ENCODE measurements around the gene DCAF6.
"Not testable (repeated sequence)": the region's sequence is repeated elsewhere in the genome, so short reads cannot be mapped to it uniquely, and the experiment has no call there.

The DCAF6 gene

GRCh38 chr1:168009322-168009721, 72.8 kb downstream of the DCAF6 start:
- DNase-seq (ENCODE audit: low read depth in 3 of 3) = no peak

- DNase-seq (ENCODE audit: low read depth in 3 of 3) = no peak
These were observed 82.9 kb downstream of the DCAF6 start for GRCh38 chr1:168019407-168019806.

GRCh38 chr1:168031198-168031597, 94.7 kb downstream of the DCAF6 start:
- DNase-seq (ENCODE audit: low read depth in 3 of 3) = no peak

DNA sequence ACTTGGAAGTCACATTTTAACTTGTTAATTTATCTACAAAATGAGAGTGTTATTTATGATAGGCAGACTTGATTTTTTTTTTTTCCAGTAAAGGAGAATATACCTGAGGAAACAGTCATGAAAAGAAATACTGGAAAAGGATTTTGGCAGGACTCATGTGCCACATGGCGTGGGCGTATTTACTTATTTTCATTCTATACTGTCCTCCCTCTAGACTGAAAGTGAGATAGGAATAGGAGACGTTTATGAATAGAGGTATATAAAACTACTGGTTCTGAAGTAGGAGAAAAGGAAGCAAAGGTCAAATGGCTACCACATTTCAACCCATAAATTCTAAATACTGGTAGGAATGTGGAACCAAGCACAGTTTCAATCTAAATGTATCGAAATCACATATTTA, 95.1 kb downstream of the DCAF6 start:
- no peak for DNase-seq (ENCODE audit: low read depth in 3 of 3)

GRCh38 chr1:168032029-168032428, 95.5 kb downstream of the DCAF6 start:
- no peak for DNase-seq (ENCODE audit: low read depth in 3 of 3)

DNA sequence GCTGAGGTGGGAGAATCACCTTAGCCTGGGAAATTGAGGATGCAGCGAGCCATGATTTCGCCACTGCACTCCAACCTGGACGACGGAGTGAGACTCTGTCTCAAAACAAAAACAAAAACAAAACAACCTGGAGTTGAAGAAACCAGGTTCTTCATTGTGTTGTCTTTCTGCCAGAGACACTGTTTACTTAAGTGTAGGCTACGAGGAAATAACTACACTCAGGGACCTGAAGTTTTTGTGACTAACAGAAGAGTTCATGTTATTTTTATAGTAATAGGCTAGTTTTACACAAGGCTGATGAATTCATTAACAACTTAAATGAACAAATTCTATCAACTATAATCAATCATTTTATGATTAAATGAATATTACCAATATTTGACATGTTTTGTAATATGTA, 98.9 kb downstream of the DCAF6 start:
- DNase-seq (ENCODE audit: low read depth in 3 of 3) = no peak

DNA sequence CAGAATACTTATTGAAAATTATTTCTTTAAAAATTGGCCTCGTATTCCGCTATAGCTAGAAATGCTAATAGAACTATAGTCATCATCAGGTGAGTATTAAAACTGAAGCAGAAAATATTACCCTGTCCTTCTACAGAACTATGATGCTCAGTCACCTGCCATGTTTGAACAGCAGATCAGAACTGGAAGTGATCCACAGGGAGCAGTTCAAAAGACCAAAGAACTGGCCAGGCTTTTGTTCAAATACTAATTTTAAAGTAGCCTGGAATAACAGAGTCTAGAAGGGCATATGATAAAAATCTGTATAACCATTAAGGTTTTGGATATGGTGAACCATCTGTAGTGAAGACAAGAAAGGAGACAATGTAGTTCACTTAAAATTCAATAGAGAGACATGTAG, 105.9 kb downstream of the DCAF6 start:
- no peak for DNase-seq (ENCODE audit: low read depth in 3 of 3)

DNA sequence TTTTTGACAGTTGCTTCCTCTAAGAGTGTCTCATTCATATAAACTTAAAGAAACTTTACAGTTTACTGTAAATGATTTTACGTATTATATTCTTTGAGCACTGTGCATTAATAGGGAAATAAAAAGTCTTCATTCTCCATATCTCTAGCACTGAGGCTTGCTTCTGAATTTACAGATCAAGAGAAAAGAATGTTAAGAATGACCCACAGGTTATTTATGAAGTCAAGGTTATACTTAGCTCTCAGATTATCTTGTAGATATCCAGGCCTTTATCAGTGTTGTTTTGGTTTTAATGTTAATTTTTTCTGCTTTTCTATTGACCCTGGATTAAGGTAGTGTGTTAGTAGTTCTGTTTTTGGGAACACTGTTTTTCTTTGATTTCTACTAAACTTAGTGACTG, 108.8 kb downstream of the DCAF6 start:
- DNase-seq (ENCODE audit: low read depth in 3 of 3) = no peak

DNA sequence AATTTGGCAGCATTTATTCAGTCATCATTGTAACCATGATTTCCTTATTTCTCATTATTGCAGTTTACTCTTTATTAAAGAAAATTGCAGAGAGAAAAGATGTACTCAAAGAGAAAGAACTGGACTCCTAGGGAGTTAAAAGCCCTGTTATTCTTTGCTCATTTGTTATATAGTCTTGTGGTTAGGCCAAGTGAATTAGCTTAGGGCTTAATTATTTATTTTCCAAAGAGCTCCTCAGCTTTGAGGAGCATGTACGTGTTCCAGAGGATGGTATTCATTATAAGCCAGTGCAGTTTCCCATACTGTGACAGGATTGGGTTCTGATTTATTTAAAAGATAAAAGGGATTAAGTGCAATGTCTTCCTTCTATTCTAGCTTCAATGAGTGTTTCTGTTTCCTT, 113.8 kb downstream of the DCAF6 start:
- no peak for DNase-seq (ENCODE audit: low read depth in 3 of 3)

DNA sequence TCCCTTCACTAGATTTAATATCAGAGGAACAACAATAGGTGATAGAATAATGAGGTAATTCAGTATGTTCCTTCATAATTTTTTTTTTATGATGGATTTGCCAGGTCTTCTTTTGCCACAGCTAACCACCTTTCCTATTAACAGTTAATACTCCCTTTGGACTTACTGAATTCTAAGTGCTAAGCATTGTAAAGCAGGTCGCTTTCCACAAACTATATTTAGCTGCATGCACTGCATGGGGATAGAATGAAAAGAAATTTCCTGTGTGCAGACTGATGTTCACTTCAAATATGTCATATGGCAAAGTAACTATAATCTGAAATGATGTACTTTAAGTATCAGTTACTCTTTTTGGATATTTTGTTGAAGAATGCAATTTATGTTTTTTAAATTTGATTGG, 114.4 kb downstream of the DCAF6 start:
- DNase-seq (ENCODE audit: low read depth in 3 of 3) = no peak

GRCh38 chr1:168053681-168054080, 117.2 kb downstream of the DCAF6 start:
- no peak for DNase-seq (ENCODE audit: low read depth in 3 of 3)

GRCh38 chr1:168054117-168054516, 117.6 kb downstream of the DCAF6 start:
- no peak for DNase-seq (ENCODE audit: low read depth in 3 of 3)

GRCh38 chr1:168056152-168056551, 119.7 kb downstream of the DCAF6 start:
- DNase-seq (ENCODE audit: low read depth in 3 of 3) = not testable (repeated sequence)

- no peak for DNase-seq (ENCODE audit: low read depth in 3 of 3)
These were observed 120.9 kb downstream of the DCAF6 start for GRCh38 chr1:168057355-168057754.

GRCh38 chr1:168057921-168058320, 121.4 kb downstream of the DCAF6 start:
- no peak for DNase-seq (ENCODE audit: low read depth in 3 of 3)

- DNase-seq (ENCODE audit: low read depth in 3 of 3) = no peak
These were observed 127.7 kb downstream of the DCAF6 start for GRCh38 chr1:168064216-168064615.

DNA sequence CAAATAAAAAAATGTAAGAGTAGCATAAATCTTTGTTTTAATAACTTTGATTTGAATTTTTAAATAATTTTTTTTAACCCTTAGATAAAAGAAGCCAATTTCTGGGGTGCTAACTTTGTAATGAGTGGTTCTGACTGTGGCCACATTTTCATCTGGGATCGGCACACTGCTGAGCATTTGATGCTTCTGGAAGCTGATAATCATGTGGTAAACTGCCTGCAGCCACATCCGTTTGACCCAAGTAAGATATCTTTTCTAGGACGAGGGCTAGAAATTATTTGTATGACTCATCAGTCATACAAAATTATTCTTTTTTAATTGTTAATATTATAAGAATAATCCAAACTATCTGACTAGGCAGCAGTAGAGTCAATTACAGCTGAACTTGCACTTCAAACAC, 129.0 kb downstream of the DCAF6 start:
- no peak for DNase-seq (ENCODE audit: low read depth in 3 of 3)

DNA sequence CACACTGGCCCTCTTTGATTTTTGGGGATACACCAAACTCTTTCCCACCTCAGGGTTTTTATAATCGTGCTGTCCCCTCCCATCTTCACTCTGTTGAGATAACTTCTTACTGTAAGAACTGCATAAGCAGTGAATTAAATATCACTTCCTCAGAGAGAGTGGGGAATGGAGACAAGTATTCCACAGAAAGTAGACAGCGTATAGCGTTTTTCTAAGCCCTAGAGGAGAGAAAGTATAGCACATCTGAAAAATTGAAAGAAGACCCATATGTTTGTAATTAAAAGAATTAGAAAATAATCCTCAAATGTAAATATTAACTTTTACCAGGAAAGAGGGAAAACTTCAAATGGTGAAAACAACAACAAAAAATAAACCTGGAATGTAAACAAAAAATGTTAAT, 132.9 kb downstream of the DCAF6 start:
- no peak for DNase-seq (ENCODE audit: low read depth in 3 of 3)

DNA sequence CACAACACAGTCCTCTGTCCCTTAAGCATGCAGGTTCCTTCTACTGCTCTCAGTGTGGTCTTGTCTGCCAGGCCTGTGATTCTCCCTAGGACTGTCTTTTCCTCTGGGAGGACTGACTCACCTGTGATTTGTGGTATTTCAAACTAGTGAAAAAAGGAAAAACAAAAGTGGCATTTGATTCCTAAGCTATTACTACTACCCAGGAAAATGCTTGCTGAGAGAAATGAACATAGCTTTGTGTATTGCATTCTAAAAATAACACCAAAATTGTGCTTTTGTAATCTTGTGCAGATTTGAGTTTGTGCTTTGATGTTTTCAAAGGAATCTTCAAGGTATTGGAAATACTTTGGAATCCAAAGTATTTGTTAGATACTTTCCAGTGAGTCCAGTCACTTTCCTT, 143.3 kb downstream of the DCAF6 start:
- DNase-seq (ENCODE audit: low read depth in 3 of 3) = no peak

DNA sequence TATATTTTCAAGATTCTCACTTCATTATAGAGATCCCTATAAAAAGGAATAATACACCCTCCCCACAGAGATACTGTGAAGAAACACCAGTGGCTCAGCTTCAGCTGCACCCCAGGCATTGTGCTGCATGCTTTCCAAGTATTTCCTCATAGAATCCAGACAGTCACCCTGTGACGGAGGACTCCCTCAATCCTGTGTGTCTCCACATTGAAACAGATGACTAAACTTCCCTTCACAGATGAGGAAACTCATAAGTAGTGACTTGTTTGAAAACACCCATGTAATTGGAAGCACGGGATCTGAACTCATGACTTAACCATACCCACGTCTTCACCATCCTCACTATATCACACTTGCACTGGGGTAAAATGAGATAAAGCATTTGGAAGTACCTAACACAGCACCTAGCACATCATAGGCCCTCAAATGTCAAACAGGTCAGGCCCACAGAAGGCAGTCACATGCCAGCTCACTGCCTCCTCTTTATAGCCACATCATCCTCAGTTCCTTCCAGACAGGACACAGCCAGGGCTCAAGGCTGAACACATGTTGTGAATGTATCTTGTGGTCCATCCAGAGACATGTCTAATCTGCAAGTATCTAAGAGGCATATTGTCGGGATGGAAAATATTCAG, 145.0 kb downstream of the DCAF6 start:
- no peak for DNase-seq (ENCODE audit: low read depth in 3 of 3)

DNA sequence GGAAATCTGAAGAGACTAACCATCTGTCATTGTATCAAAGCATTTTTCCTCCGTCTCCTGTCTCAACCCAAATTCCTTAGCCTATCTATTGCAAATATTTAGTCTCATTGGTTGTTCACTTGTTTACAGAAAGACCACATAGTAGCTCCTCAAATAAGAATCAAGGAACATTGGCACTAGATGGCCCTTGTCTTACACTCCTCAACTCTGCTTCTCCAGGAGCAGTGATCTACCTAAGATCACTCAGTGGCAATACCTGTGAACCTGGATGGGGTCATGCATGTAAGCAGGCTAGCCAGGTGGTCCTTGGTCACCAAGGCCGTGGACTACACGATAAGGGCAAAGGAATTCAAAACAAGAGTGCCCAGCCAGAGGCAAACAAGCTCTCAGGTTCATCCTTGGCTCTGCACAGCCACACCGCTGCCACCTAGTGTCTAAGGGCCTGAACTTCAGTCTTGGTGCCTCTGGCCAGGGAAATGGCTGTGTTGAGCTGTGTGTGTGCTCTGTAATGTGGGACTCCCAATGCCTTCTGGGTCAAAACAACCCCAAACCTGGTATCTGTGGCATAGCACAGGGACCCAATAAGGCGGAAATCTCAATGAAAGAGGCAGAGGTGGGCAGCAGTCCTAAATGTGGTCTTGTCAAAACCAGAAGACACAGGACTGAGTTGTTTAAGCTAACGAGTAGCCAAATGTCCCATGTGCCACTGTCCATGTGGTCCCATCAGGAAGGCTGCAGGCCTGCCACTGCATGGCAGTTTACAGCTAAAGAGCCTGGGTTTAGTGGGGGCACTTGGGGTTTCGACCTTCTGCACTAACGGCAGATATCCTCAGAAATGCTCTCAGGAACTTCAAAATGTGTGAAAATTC, 145.8 kb downstream of the DCAF6 start:
- peak; percentile 36 to 65 (median 41) for DNase-seq (ENCODE audit: low read depth in 3 of 3)

- DNase-seq (ENCODE audit: low read depth in 3 of 3) = no peak
These were observed 147.2 kb downstream of the DCAF6 start for GRCh38 chr1:168083456-168084325.

All from stimulated activated CD4-positive, alpha-beta T cell treated with anti-CD3 and anti-CD28 coated beads, TNF-alpha, amount 100 ng/mL, for 24 hours (primary cell).